Astrocyte (in vitro differentiated cells and primary cell): ENCODE data around the gene RALBP1. TPM values are rescaled to one million over a fixed set of nuclear protein-coding genes. Genes with fewer than 3 reads are reported as not detected.

ENCODE experiments used
- DNase-seq: peaks from one replicate; pipeline ENCODE4 v3.0.0-alpha.2; 2010; ENCODE audit warnings: low read depth
- FAIRE-seq: peaks from 2 replicates; lab custom pipeline; 2011; peaks lifted over from hg19 to GRCh38; lab: Jason Lieb, UNC
- H2AFZ ChIP-seq: 2 replicates; pipeline ENCODE4 v1.6.0; 2012; ENCODE audit warnings: low read depth, low read length, inconsistent platforms
- H3K27ac ChIP-seq: 2 replicates; pipeline ENCODE4 v1.5.1; 2011; ENCODE audit warnings: low read depth, low read length, inconsistent platforms
- H3K27me3 ChIP-seq: 2 replicates; pipeline ENCODE4 v1.6.0; 2011; ENCODE audit warnings: low read length, inconsistent platforms; ENCODE audit not compliant: insufficient read depth
- H3K36me3 ChIP-seq: 2 replicates; pipeline ENCODE4 v1.5.1; 2011; ENCODE audit warnings: low read length, inconsistent platforms; ENCODE audit not compliant: insufficient read depth
- H3K4me1 ChIP-seq: 2 replicates; pipeline ENCODE4 v1.5.1; 2011; ENCODE audit warnings: low read length, inconsistent platforms; ENCODE audit not compliant: insufficient read depth
- H3K4me2 ChIP-seq: 2 replicates; pipeline ENCODE4 v1.6.0; 2012; ENCODE audit warnings: low read length, inconsistent platforms
- H3K4me3 ChIP-seq: 2 replicates; pipeline ENCODE4 v1.5.1; 2011; ENCODE audit warnings: low read depth, mild to moderate bottlenecking, low read length, inconsistent platforms; ENCODE audit not compliant: insufficient read depth
- H3K79me2 ChIP-seq: 2 replicates; pipeline ENCODE4 v1.6.0; 2012; ENCODE audit warnings: mild to moderate bottlenecking, low read length, inconsistent platforms; ENCODE audit not compliant: insufficient read depth
- H3K9ac ChIP-seq: 2 replicates; pipeline ENCODE4 v1.6.0; 2012; ENCODE audit warnings: mild to moderate bottlenecking, low read length, inconsistent platforms
- H3K9me3 ChIP-seq: 2 replicates; pipeline ENCODE4 v1.5.1; 2012; ENCODE audit warnings: low read depth, mild to moderate bottlenecking, low read length, inconsistent platforms; ENCODE audit not compliant: insufficient read depth
- H4K20me1 ChIP-seq: 2 replicates; pipeline ENCODE4 v1.6.0; 2012; ENCODE audit warnings: low read length, inconsistent platforms; ENCODE audit not compliant: insufficient read depth
- H3K27ac Mint-ChIP-seq: one replicate; pipeline ENCODE4 v1.8.0; 2021; ENCODE audit warnings: mild to moderate bottlenecking, mixed read lengths; ENCODE audit not compliant: unreplicated experiment
- H3K27me3 Mint-ChIP-seq: one replicate; pipeline ENCODE4 v1.8.0; 2021; ENCODE audit warnings: low read depth, mixed read lengths; ENCODE audit not compliant: unreplicated experiment
- H3K36me3 Mint-ChIP-seq: one replicate; pipeline ENCODE4 v1.8.0; 2021; ENCODE audit warnings: low read depth, mixed read lengths; ENCODE audit not compliant: unreplicated experiment
- H3K4me1 Mint-ChIP-seq: one replicate; pipeline ENCODE4 v1.8.0; 2021; ENCODE audit warnings: low read depth, mixed read lengths; ENCODE audit not compliant: unreplicated experiment
- H3K4me3 Mint-ChIP-seq: one replicate; pipeline ENCODE4 v1.8.0; 2021; ENCODE audit warnings: mild to moderate bottlenecking, moderate library complexity, mixed read lengths; ENCODE audit not compliant: unreplicated experiment
- H3K9me3 Mint-ChIP-seq: one replicate; pipeline ENCODE4 v1.8.0; 2021; ENCODE audit warnings: mild to moderate bottlenecking, mixed read lengths; ENCODE audit not compliant: unreplicated experiment
- CTCF ChIP-seq: IDR thresholded peaks from 2 replicates; pipeline ENCODE4 v1.5.1; 2011; ENCODE audit warnings: low read depth, mild to moderate bottlenecking, inconsistent platforms, low read length, moderate library complexity; ENCODE audit not compliant: insufficient read depth
- EZH2 ChIP-seq: IDR thresholded peaks from 2 replicates; pipeline ENCODE4 v1.6.1; 2012; ENCODE audit warnings: mild to moderate bottlenecking, low read length, inconsistent platforms; ENCODE audit not compliant: insufficient read depth
- total RNA-seq: library from RNA; stranded (reverse); gene quantifications from 2 replicates; pipeline ENCODE4 v1.2.1, GENCODE V29; 2021

Gene RALBP1
- total RNA-seq, 1 donor from 2014 or later: 57.5 TPM

GRCh38 chr18:9581667-9582066 is 106.4 kb downstream of the RALBP1 start:
- Mint-ChIP-seq H3K36me3 (peaks cover 21% of the 10 kb centered on the region), H3K27me3 (no peaks in the 10 kb centered on the region), H3K9me3 (peaks cover 6% of the 10 kb centered on the region), H3K4me3 (no peak overlapping the region), H3K4me1 (peaks cover 12% of the 10 kb centered on the region), H3K27ac (no peak overlapping the region)
- DNase-seq: no peak
- Histone ChIP-seq H3K4me3 (no peak overlapping the region), H3K36me3 (peaks cover 43% of the 10 kb centered on the region), H2AFZ (no peak overlapping the region), H3K27ac (no peak overlapping the region), H3K79me2 (peaks cover 42% of the 10 kb centered on the region), H3K9me3 (no peaks in the 10 kb centered on the region), H3K9ac (no peak overlapping the region), H3K4me2 (no peak overlapping the region), H4K20me1 (peaks cover 19% of the 10 kb centered on the region), H3K27me3 (no peaks in the 10 kb centered on the region), H3K4me1 (no peaks in the 10 kb centered on the region)
- TF ChIP-seq CTCF (no peak), EZH2 (no peak)
- no peak for FAIRE-seq

- Histone ChIP-seq H4K20me1 (peaks cover 12% of the 10 kb centered on the region), H3K9ac (no peak overlapping the region), H3K4me3 (no peak overlapping the region), H2AFZ (no peak overlapping the region), H3K36me3 (peaks cover 46% of the 10 kb centered on the region), H3K27ac (no peak overlapping the region), H3K9me3 (no peaks in the 10 kb centered on the region), H3K4me1 (no peaks in the 10 kb centered on the region), H3K4me2 (no peak overlapping the region), H3K79me2 (peaks cover 53% of the 10 kb centered on the region), H3K27me3 (no peaks in the 10 kb centered on the region)
- no peak overlapping the region for H3K4me3 Mint-ChIP-seq
- H3K27ac Mint-ChIP-seq: no peak overlapping the region
- H3K27me3 Mint-ChIP-seq: no peaks in the 10 kb centered on the region
- H3K9me3 Mint-ChIP-seq: peaks cover 4% of the 10 kb centered on the region
- FAIRE-seq (no peak), DNase-seq (no peak)
- no peaks in the 10 kb centered on the region for H3K4me1 Mint-ChIP-seq
- H3K36me3 Mint-ChIP-seq: peaks cover 16% of the 10 kb centered on the region
- no peak for TF ChIP-seq CTCF
- TF ChIP-seq EZH2: no peak
These were observed 111.5 kb downstream of the RALBP1 start for GRCh38 chr18:9586814-9587213.

Other genes starting within 250 kb of the RALBP1 start
- 44.7 and 48.4 TPM in 2 replicates for gene TWSG1, start 140.7 kb upstream of the RALBP1 start, total RNA-seq
- 131 and 132 TPM in 2 replicates for gene PPP4R1, start 139.0 kb downstream of the RALBP1 start, total RNA-seq
- gene RAB31, start 232.8 kb downstream of the RALBP1 start, total RNA-seq: 88.7 and 100 TPM in 2 replicates